Stimulated activated CD8-positive, alpha-beta memory T cell treated with anti-CD3 and anti-CD28 coated beads, Interleukin-7, amount 100 ng/mL, for 24 hours (primary cell): ENCODE results near the gene UBE2K.
"Not testable (repeated sequence)": the region's sequence is repeated elsewhere in the genome, so short reads cannot be mapped to it uniquely, and the experiment has no call there.

ENCODE experiments used
- DNase-seq: peaks from one replicate; pipeline ENCODE4 v3.0.0-alpha.2; 2020; ENCODE audit warnings: low read depth

Gene UBE2K

GRCh38 chr4:39808231-39808749, 110.4 kb downstream of the UBE2K start:
- no peak for DNase-seq

- no peak for DNase-seq
Observed at GRCh38 chr4:39812500-39812899, 114.6 kb downstream of the UBE2K start.

- not testable (repeated sequence) for DNase-seq
Observed at GRCh38 chr4:39813033-39813432, 115.1 kb downstream of the UBE2K start.

- DNase-seq = not testable (repeated sequence)
Observed at GRCh38 chr4:39813761-39814160, 115.8 kb downstream of the UBE2K start.

- no peak for DNase-seq
Observed at GRCh38 chr4:39814403-39815185, 116.7 kb downstream of the UBE2K start.

GRCh38 chr4:39818646-39819045, 120.7 kb downstream of the UBE2K start:
- no peak for DNase-seq

GRCh38 chr4:39820186-39820585, 122.2 kb downstream of the UBE2K start:
- DNase-seq = no peak

- no peak for DNase-seq
Observed at GRCh38 chr4:39821951-39822350, 124.0 kb downstream of the UBE2K start.

- no peak for DNase-seq
Observed at GRCh38 chr4:39822662-39823061, 124.7 kb downstream of the UBE2K start.

GRCh38 chr4:39823191-39823590, 125.3 kb downstream of the UBE2K start:
- DNase-seq = no peak

GRCh38 chr4:39825090-39825489, 127.2 kb downstream of the UBE2K start:
- DNase-seq = no peak

- DNase-seq = no peak
Observed at GRCh38 chr4:39825741-39826231, 127.8 kb downstream of the UBE2K start.
